GM18861 (cell line): Measurements from ENCODE around the gene NCOA6.
A peak's percentile ranks its signal among the peaks of the same experiment; 100 is the strongest.
"Not testable (repeated sequence)": the region's sequence is repeated elsewhere in the genome, so short reads cannot be mapped to it uniquely, and the experiment has no call there.

Source experiments
- ATAC-seq: cut with Tn5 transposase; IDR thresholded peaks from one replicate; pipeline ENCODE4 v1.9.1; 2021; ENCODE audit not compliant: unreplicated experiment

Gene NCOA6

GRCh38 chr20:34829191-34829590 lies 3.7 kb upstream of the NCOA6 start:
- ATAC-seq = no peak

- ATAC-seq = peak; percentile 41
These were observed 483 bp downstream of the NCOA6 start for GRCh38 chr20:34824806-34825529.

- ATAC-seq = peak; percentile 58
These were observed 1.0 kb downstream of the NCOA6 start for GRCh38 chr20:34824452-34824805.

- no peak for ATAC-seq
These were observed 1.4 kb downstream of the NCOA6 start for GRCh38 chr20:34824026-34824425.

- no peak for ATAC-seq
These were observed 4.5 kb downstream of the NCOA6 start for GRCh38 chr20:34820805-34821578.

GRCh38 chr20:34817801-34818200 lies 7.7 kb downstream of the NCOA6 start:
- no peak for ATAC-seq

GRCh38 chr20:34817072-34817471 lies 8.4 kb downstream of the NCOA6 start:
- ATAC-seq = no peak

- ATAC-seq = no peak
These were observed 9.8 kb downstream of the NCOA6 start for GRCh38 chr20:34815636-34816035.

GRCh38 chr20:34808583-34808982 lies 16.9 kb downstream of the NCOA6 start:
- no peak for ATAC-seq

GRCh38 chr20:34807944-34808465 lies 17.4 kb downstream of the NCOA6 start:
- not testable (repeated sequence) for ATAC-seq

GRCh38 chr20:34806255-34806654 lies 19.2 kb downstream of the NCOA6 start:
- ATAC-seq = no peak

GRCh38 chr20:34798871-34799270 lies 26.6 kb downstream of the NCOA6 start:
- no peak for ATAC-seq

- ATAC-seq = no peak
These were observed 27.1 kb downstream of the NCOA6 start for GRCh38 chr20:34798328-34798727.

- no peak for ATAC-seq
These were observed 28.1 kb downstream of the NCOA6 start for GRCh38 chr20:34797012-34797995.

- ATAC-seq = no peak
These were observed 31.4 kb downstream of the NCOA6 start for GRCh38 chr20:34794006-34794585.

GRCh38 chr20:34792687-34793363 lies 32.6 kb downstream of the NCOA6 start:
- ATAC-seq = no peak

GRCh38 chr20:34791289-34792020 lies 34.0 kb downstream of the NCOA6 start:
- no peak for ATAC-seq

- no peak for ATAC-seq
These were observed 44.2 kb downstream of the NCOA6 start for GRCh38 chr20:34781220-34781619.

GRCh38 chr20:34780291-34780690 lies 45.2 kb downstream of the NCOA6 start:
- ATAC-seq = not testable (repeated sequence)
